ENCODE results near the gene DIDO1. TPM values are rescaled to one million over a fixed set of nuclear protein-coding genes. Genes with fewer than 3 reads are reported as not detected.

Gene DIDO1
- total and polyA plus RNA-seq, 12 donors: 16.0 to 44.6 (median 37.0) TPM

GRCh38 chr20:62913043-62913630 is 13.2 kb downstream of the DIDO1 start:
- WGBS, 2 donors: 58 to 63% methylated on average over 7 of the region's 7 CpGs
- intact Hi-C loops (cut with DNase I): no loop called here
- Histone ChIP-seq H3K27ac (no peak overlapping the region), H3K9me3 (no peaks in the 10 kb centered on the region), H3K36me3 (peaks cover 5 to 64% (median 36%) of the 10 kb centered on the region in 9 donors), H3K27me3 (no peaks in the 10 kb centered on the region), H3K4me3 (no peak overlapping the region), H3K4me1 (peaks cover 28 to 69% (median 56%) of the 10 kb centered on the region in 9 donors)
- no peak for DNase-seq
- ATAC-seq: no peak
- TF ChIP-seq, protein P1, sequence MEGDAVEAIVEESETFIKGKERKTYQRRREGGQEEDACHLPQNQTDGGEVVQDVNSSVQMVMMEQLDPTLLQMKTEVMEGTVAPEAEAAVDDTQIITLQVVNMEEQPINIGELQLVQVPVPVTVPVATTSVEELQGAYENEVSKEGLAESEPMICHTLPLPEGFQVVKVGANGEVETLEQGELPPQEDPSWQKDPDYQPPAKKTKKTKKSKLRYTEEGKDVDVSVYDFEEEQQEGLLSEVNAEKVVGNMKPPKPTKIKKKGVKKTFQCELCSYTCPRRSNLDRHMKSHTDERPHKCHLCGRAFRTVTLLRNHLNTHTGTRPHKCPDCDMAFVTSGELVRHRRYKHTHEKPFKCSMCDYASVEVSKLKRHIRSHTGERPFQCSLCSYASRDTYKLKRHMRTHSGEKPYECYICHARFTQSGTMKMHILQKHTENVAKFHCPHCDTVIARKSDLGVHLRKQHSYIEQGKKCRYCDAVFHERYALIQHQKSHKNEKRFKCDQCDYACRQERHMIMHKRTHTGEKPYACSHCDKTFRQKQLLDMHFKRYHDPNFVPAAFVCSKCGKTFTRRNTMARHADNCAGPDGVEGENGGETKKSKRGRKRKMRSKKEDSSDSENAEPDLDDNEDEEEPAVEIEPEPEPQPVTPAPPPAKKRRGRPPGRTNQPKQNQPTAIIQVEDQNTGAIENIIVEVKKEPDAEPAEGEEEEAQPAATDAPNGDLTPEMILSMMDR (IDR thresholded peaks at IDR 0.05): no peak

- no peak for DNase-seq
- TF ChIP-seq, protein P1 (IDR thresholded peaks at IDR 0.05): no peak
- Histone ChIP-seq H3K36me3 (peaks cover 5 to 78% (median 47%) of the 10 kb centered on the region in 9 donors), H3K4me3 (no peak overlapping the region), H3K4me1 (peaks cover 18 to 56% (median 43%) of the 10 kb centered on the region in 9 donors), H3K27me3 (no peaks in the 10 kb centered on the region), H3K9me3 (no peaks in the 10 kb centered on the region), H3K27ac (no peak overlapping the region)
- 80 to 82% methylated on average over 10 of the region's 10 CpGs for WGBS, 2 donors
- intact Hi-C loops (cut with DNase I): no loop called here
- ATAC-seq: no peak
Measured at GRCh38 chr20:62911701-62912280, 14.5 kb downstream of the DIDO1 start.

GRCh38 chr20:62910777-62911497 is 15.4 kb downstream of the DIDO1 start:
- TF ChIP-seq, protein P1 (IDR thresholded peaks at IDR 0.05): no peak
- intact Hi-C loops (cut with DNase I): no loop called here
- WGBS, 2 donors: 95 to 96% methylated on average over 45 of the region's 45 CpGs
- H3K36me3 ChIP-seq: peaks cover 5 to 86% (median 56%) of the 10 kb centered on the region in 9 donors
- ATAC-seq (no peak), DNase-seq (no peak)
- peaks cover 16 to 52% (median 39%) of the 10 kb centered on the region in 9 donors for H3K4me1 ChIP-seq
- no peak overlapping the region for H3K27ac ChIP-seq
- no peaks in the 10 kb centered on the region for H3K27me3 ChIP-seq
- H3K4me3 ChIP-seq: no peak overlapping the region
- no peaks in the 10 kb centered on the region for H3K9me3 ChIP-seq

DNA sequence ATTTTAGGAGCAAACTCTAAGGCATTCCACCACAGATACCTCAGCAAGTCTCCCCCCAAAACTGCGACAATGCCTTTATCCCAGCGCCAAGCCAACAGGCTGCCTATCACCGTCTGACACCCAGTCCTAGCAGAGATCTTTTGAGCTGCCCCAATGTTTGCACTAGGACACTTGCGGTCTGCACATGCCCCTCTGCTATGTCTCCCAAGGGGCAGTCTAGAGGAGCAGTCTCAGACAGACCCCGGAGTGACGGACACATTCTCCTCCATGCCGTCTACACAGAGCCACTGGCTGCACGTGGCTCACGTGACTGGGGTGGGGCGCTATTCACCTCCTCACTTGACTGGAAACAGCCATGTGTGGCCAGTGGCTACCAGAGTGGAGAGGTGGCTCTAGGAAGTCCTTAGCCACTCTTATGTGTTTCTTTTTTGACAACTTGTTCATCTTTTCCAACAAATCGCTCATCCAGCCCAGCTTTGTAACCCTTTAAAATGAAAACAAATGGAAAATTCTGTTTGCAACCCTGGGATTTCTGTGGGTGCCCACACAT is 16.0 kb downstream of the DIDO1 start:
- DNase-seq (no peak), ATAC-seq (no peak)
- intact Hi-C loops (cut with DNase I): no loop called here
- H3K4me1 ChIP-seq: peaks cover 13 to 50% (median 33%) of the 10 kb centered on the region in 9 donors
- no peaks in the 10 kb centered on the region for H3K9me3 ChIP-seq
- WGBS, 2 donors: 90 to 91% methylated on average over 11 of the region's 11 CpGs
- H3K36me3 ChIP-seq: peaks cover 5 to 93% (median 62%) of the 10 kb centered on the region in 9 donors
- TF ChIP-seq, protein P1 (IDR thresholded peaks at IDR 0.05): no peak
- no peaks in the 10 kb centered on the region for H3K27me3 ChIP-seq
- no peak overlapping the region for H3K4me3 ChIP-seq
- no peak overlapping the region for H3K27ac ChIP-seq
